HG03064 (cell line): ENCODE measurements around the gene TMEM132D.

Experiments
- ATAC-seq: cut with Tn5 transposase; IDR thresholded peaks from one replicate; pipeline ENCODE4 v1.9.1; 2021; ENCODE audit warnings: low read depth; ENCODE audit not compliant: unreplicated experiment

The TMEM132D gene

DNA sequence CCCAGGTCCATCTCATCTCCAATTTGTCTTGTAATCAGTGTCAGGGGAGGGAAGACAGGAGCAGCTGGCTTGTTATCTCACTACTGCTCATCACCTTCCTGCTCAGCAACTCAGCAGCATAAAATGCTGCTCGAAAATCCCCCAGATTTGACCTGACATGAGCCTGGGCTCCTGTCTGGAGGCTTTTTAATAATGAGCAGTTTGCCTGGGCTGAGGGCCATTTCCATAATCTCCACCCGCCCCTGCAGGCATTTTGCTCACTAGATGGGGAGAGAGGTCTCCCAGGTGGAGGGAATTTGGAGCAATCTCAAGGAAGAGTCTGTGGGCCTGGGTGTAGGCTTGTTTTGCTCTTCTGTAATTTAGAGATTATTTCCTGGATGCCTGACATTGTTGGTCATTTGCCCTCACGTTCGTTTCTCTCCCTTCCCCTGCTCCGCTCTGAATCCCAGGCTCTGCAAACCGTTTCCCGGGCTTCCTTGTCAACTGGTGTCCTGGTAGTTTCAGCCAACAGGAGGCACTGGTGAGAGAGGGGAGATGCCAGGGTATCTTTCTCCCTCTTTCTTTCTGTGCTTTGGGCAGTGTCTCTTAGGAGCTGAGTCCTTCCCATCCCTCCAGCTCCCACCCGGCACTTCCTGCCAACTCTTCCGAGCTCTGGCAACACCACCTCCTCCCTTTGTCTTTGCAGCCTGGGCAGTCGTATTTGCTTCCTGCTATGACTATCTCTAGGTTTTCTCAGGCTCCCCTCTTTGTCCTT, 751.3 kb downstream of the TMEM132D start:
- ATAC-seq, result no peak

DNA sequence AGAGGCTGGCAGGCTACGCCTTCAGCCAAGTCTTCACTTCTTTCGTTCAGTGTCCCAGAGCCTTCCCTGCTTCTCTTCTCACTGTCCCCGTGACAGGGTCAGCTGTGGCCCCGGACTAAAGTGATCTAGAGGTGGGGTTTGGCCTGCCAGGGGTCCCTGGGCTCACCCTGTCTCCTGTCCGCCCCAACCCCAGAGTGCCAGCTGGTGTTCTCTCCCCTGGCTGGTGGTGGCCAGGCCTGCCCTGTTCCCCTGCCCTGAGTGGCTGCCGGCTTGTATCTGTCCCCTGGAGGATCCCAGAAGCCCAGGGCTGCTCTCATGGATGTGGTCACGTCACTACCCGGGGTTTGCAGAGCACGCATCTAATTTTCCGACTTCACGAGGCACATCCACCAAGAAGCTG, 753.1 kb downstream of the TMEM132D start:
- no peak for ATAC-seq

DNA sequence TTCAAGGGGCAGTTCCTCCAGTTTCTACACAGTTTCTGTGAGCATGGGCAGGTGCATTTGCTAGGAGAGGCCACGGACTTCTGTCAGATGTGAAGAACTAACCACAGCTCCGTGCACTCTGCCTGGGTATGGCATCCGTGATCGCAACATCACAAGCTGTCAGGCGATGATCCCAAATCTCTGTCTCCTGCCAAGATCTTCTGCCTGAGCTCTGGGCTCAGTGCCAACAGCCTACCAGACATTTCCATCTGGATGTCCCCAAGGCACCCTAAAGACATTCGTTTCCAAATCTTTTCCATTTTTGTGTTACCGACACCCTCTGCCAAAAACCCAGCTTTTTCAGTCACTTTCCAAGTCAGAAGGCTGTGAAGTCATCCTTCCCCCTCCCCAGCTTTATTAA, 758.4 kb downstream of the TMEM132D start:
- ATAC-seq, result no peak

DNA sequence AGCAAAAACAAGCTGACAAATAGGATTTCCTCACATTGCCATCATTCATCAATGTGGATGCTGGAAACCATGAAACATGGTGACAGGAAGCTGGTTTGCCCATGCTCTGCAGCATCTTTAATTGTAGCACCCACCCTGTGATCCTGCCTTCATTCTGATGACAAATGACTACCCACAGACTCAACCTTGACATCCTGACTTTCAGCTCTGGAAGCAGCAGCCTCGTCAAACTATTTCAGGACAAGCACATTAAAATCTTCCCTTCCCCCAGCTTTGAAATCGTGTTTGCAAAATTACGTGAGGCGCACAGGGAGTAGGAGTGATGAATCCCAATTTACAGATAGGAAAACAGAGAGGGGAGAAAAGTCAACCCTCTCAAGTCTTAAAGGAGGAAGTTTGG, 765.0 kb downstream of the TMEM132D start:
- no peak for ATAC-seq

DNA sequence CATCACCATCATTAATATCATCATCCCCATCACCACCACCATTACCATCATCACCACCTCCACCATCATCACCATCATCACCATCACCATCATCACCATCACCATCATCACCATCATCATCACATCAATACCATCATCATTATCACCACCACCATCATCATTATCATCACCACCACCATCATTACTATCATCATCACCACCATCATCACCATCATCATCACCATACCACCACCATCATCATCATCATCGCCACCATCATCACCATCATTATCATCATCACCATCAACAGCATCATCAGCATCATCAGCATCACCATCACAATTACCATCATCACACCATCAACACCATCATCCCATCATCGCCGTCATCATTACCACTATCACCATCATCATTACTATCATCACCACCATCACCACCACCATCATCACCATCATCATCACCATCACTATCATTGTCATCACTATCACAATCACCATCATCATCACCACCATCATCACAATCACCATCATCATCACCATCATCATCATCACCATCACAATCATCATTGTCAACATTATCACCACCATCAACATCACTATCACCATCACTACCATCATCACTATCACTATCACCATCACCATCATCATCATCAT, 767.0 kb downstream of the TMEM132D start:
- no peak for ATAC-seq

DNA sequence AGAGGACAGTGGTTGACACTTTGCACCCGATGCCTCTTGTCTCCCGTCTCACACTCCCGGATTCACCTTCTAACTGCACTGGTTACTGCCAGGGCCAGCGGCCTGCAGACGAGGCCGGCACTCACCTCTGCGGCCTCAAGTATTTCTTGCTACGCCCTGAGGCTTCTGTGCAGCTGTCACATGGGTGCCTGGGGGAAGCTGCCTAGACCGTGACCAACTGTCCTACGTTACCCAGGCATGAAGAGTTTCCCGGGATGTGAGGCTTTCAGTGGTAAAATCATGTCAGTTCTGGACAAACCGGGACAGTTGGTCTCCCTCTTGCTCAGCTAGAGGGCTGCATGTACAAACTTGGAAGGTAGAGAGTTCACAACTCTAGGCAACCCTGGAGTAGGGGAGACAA, 776.1 kb downstream of the TMEM132D start:
- no peak for ATAC-seq

DNA sequence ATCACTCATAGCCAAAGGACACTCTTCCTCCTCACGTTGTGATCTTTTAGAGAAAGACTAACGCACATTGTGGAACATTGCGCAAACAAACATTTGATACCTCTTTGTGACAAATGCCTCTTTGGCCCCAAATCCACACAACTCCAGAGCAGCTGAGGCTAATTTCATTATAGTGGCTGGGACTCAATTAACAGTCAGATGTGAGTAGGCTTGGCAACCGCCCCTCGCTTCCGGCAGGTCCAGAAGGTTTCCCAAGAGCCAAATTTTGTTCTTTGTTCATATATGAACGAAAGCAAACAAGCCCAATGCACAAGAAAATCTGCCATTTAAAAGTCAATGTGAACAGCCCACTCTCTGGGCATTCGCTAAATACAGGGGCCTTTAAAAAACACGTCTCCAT, 776.6 kb downstream of the TMEM132D start:
- ATAC-seq, result no peak

DNA sequence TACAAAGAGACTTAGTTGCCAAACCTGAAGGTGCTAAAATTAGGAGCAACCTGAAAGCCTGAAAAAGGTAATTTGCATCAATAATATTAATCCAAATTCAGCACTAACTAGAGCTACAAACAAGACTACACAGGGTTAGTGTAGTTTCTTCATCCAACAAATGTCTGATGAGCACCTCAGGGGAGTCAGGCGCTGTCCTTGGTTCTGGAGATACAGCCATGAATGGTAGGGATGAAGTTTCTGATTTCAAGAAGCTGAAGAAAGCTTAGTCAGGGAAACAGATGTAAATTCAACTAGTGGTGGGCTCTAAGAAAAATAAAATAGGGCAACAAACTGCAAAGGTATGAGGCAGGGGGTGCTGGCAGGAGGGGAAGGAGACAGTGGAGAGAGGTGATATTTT, 784.3 kb downstream of the TMEM132D start:
- no peak for ATAC-seq

DNA sequence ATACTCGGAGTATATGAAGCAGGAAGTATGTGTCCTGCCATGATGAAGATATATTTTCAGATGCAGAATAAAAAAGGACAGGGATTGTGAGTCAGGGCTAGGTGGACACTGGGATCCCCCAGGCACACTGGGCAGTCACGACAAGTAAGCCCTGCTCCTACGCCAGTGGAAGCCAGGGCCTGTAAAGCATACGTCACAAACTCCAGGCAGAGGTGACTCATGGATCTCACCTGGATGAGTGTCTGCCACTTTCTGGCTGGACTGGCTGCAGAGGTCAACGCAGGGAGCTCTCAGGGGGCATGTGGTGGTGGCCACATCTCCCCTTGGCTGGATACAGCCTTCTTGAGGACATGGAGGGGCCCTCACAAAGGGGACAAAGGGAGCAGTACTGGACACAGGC, 788.3 kb downstream of the TMEM132D start:
- no peak for ATAC-seq

DNA sequence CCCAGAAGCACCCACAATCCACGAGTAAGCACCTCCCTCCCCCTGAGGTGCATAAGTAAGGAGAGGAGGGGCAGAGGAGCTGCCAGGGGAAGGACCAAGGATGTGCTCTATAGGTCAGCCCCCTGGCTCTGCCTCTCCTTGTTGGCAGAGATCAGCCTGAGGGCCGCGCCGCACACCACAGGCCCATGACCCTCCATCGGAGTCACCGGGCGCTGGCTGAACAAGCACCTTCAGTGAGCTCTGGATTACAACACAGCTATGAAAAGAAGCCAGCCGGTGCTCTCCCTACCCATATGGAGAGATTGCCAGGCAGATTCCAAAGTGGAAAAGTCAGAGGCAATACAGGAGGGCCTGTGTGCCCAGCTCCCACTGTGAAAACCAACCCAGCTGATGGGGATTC, 793.2 kb downstream of the TMEM132D start:
- no peak for ATAC-seq

DNA sequence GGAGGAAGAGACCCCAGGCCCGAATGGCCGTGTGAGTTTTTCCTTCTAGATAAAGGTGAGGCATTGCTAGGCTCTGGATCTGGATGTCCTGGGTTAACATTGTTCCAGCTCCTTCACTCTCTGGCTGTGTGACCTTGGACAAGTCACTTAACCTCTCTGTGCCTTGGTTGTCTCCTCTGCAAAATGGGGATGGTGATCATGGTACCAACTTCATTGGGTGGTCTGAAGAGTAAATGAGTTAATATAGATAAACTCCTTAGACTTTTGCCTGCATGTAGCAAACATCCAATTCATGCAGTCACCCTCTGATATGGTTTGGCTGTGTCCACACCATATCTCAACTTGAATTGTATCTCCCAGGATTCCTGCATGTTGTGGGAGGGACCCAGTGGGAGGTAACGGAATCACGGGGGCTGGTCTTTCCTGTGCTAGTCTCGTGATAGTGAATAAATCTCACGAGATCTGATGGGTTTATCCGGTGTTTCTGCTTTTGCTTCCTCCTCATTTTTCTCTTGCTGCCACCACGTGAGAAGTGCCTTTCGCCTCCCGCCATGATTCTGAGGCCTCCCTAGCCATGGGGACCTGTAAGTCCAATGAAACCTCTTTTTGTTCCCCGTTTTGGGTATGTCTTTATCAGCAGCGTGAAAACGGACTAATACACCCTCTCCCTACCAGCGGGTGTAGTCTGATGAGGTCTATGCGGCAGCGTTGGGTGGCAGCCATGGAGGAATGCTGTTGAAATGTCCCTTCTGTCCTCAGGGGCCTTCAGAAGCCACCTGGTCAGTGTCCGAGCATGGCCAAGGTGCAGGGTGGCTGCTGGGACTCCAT, 794.4 kb downstream of the TMEM132D start:
- ATAC-seq, result no peak

DNA sequence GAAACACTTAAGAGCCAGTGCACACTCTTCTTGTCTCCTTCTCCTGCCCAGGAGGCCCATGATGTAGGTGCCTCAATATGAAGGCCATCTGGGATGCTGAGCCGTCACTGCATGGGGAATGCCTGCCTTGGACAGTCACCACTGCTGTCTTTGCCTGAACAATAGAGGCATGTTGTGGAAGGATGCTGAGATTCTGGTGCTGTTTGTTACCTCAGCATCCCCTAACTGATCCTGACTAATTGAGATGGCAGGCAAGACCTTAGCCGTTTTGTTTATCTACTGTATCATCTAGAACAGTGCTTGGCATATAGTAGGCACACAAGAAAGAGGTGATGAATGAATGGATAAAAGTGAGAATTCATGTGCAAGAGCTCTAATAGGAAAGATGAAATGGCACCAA, 797.1 kb downstream of the TMEM132D start:
- no peak for ATAC-seq

DNA sequence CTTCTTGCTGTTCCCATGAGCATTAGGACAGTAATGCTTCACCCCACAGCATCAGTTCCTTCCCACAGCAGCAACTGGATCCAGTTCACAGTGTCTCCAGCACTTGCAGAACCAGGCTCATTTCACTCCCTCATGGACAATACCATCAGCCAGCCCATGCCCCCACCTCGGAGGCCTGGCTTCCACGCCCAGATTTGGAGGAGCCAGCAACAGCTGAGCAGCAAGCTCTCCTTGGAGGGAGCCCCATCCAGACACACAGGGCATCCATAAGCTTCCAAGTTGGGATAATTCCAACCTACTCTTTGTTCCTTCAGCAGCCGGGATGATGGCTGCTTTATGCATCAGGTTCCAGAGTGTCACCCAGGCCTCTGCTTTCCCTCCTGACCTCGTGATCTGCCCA, 800.6 kb downstream of the TMEM132D start:
- no peak for ATAC-seq

DNA sequence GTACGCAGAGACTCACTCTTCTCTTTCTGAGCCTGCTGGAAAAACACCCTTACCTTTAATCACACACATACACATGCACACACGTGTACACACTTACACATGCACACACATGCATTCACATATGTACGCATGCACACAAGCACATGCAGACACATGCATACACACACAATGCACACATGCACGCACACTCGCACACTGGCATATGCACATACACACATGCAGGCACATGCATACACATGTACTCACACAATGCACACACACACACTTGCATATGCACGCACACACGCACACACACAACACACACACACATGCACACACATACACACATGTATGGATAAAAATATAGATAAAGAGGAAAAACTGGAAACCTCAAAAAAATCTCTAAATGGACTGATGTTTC, 801.6 kb downstream of the TMEM132D start:
- ATAC-seq, result no peak

DNA sequence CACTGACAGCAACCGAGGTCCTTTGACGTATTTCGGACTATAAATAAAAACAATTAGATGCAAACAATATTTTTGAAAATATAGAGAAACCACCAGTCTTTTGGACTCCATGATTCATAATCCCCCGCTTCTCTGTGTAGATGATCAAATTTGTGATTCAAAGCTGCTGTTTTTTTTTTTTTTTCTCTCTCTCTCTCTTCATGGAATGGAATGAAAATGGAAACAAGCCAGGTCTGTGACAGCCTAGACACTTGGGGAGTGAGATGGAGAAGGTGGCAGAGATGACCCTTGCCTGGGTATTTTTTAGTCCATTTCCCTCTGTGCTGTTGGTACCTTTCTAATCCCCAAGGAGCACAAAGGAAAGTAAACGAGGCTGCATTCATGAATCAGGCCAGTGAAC, 802.0 kb downstream of the TMEM132D start:
- ATAC-seq, result no peak

DNA sequence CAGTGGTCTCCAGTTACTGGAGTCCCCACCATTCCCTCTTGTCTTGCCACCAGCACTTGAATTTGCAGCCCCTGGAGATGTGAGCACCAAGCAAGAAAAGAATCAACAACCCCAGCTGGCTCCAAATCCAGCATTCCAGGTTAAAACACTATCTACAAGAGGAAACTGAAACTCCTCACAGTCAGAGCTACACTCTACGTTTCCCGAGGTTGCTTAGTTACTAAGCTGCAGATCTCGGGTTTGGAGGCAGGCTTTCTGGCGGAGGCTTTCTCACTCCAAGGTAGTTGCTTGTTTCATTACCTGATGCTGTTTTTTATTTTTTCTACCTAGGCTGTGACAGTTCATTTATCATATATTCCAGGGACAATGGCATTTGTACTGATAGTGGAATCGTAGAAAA, 802.4 kb downstream of the TMEM132D start:
- no peak for ATAC-seq

DNA sequence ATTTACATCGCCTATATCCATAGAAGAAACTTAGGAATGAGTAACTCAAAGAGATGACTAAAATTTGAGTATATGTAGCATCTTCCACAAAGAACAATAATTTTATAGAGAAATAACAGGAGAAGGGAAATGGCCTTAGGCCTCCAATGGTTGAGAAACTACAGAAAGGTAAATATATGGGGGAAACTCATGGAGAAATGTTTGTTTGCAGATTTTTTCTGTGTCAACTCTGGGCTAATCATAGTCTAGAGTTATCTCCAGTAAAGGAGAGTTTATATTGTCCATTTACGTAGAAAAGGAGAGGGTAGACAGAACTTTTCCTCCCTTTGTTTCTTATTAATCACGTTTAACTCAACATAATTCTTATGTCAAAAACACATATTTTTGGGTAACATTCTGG, 806.4 kb downstream of the TMEM132D start:
- no peak for ATAC-seq

DNA sequence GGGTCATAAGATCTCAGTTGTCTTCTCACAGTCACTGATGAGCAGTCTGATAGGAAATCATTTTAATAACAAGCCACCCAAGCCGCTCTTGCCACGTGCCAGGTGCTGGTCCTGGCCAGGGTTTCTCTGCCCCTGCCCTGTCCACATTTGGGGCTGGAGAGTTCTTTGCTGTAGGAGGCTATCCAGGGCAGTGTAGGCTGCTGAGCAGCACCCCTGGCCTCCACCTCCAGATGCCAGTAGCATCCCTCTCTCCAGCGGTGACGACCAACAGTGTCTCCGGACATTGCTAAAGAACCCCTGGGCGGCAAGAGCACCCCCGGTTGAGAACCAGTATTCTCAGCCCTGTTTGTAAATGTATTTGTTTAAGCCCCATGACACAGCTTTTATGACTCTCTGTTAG, 806.9 kb downstream of the TMEM132D start:
- ATAC-seq, result no peak

DNA sequence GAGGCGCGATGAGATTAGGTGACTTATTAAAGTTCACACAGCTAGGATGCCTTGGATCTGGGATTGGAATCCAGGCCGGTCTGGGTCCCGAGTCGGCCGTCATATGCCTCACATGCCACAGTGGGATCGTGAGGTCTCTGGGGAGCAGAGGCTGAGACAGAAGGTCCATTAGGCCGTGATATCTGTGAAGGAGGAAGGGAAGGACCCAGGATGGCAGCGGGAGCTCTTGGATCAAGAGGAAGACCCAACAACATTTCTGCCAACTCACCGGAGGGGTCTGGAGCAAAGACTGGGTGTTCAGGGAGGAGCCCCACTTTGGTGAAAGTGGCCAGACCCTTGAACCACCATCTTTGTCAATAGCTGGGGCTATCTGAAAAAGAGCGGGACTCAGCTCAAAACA, 807.6 kb downstream of the TMEM132D start:
- no peak for ATAC-seq

DNA sequence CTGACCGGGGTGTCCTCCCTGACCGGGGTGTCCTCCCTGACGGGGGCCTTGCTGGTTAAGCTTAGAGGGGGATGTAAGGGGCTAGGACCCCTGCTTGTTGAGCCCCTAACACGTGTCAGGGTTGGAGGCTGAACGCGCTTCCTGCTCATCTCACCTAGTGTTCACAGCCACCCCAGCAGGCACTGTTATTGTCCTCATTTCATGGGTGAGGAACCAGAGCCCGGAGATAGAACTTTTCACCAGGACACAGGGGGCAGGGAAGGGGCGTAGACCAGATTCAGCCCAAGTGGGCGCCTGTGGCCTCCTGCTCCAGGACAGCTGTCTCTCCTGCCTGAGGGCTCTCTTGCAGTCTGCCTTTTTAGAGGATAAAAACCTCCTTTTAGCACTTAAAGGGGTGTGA, 814.2 kb downstream of the TMEM132D start:
- no peak for ATAC-seq
